NB4 (cell line): ENCODE measurements around the gene CETP.

Experiments
- CTCF ChIP-seq: IDR thresholded peaks from one replicate; pipeline ENCODE4 v1.5.1; 2012; ENCODE audit warnings: low read depth, low read length
- POLR2A ChIP-seq: IDR thresholded peaks from 2 replicates; pipeline ENCODE4 v1.6.1; 2011; ENCODE audit warnings: mild to moderate bottlenecking; ENCODE audit not compliant: insufficient read length; ENCODE audit errors: extremely low read depth

DNA sequence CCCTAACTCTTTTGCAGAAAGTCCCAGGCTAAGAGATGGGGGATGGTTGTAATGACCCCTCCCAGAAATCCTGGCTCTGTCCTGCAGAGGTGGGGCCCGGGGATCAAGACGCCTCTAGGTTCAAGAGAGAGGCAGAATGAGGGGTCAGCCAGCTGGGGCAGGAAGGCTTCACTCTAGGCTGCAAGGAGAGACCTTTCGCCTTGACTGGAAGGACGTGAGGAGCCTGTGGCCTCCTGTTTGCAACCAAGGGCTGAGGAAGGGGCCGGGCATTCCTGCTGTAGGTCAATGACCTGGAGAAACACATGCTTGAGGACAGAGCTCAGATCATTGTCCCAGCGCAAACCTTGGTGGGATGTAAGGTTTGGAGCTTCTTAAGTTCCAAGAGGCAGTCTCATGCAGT lies 8.7 kb upstream of the CETP start:
- TF ChIP-seq CTCF (no peak), POLR2A (no peak)
